Heart right ventricle (tissue), 16 donors: ENCODE results near the gene RIT2. TPM values are rescaled to one million over a fixed set of nuclear protein-coding genes. Genes with fewer than 3 reads are reported as not detected.

Source experiments
- ATAC-seq, 8 donors: fragments of 200-7000 bp; cut with Tn5 transposase; one replicate each; pipeline ENCODE4 v1.9.1; 2020; ENCODE audit warnings: mild to moderate bottlenecking in 8 of 8, moderate library complexity in 8 of 8, moderate number of reproducible peaks in 1 of 8
- DNase-seq, 2 donors: peaks; one replicate each; pipeline ENCODE4 v3.0.0-alpha.2; 2020
- H3K27ac ChIP-seq, 10 donors: fragments of 200-600 bp; sonication (generic) in 2 of 10; one replicate each; pipeline versions ENCODE4 v1.5.0 to v1.8.0; 2020 to 2022; ENCODE audit warnings: mild to moderate bottlenecking in 3 of 10
- H3K27me3 ChIP-seq, 7 donors: fragments of 200-600 bp; one replicate each; pipeline ENCODE4 v1.8.0; 2021 to 2022; ENCODE audit warnings: mild to moderate bottlenecking in 2 of 7
- H3K36me3 ChIP-seq, 9 donors: fragments of 200-600 bp; sonication (generic) in 1 of 9; one replicate each; pipeline versions ENCODE4 v1.5.0 to v1.8.0; 2020 to 2022; ENCODE audit warnings: mild to moderate bottlenecking in 2 of 9
- H3K4me1 ChIP-seq, 9 donors: fragments of 200-600 bp; sonication (generic) in 1 of 9; one replicate each; pipeline versions ENCODE4 v1.5.0 to v1.8.0; 2020 to 2022; ENCODE audit warnings: mild to moderate bottlenecking in 4 of 9
- H3K4me3 ChIP-seq, 10 donors: fragments of 200-600 bp; sonication (generic) in 2 of 10; one replicate each; pipeline versions ENCODE4 v1.5.0 to v1.8.0; 2020 to 2022; ENCODE audit warnings: mild to moderate bottlenecking in 7 of 10, moderate library complexity in 2 of 10
- H3K9me3 ChIP-seq, 11 donors: fragments of 200-600 bp in 10 of 11; sonication (generic) in 2 of 11; one replicate each; pipeline versions ENCODE4 v1.5.0 to v1.8.0; 2013 to 2022; ENCODE audit warnings: mild to moderate bottlenecking in 2 of 11, control low read depth in 1 of 11, moderate library complexity in 1 of 11
- CTCF ChIP-seq, 9 donors: fragments of 200-600 bp; sonication (generic) in 2 of 9; IDR thresholded peaks; one replicate each; pipeline versions ENCODE4 v1.5.0 to v1.8.0; 2021 to 2022; ENCODE audit warnings: antibody characterized with exemption in 9 of 9, mild to moderate bottlenecking in 5 of 9, moderate library complexity in 1 of 9
- WGBS, 2 donors: extraction: QIAGEN DNeasy Blood & Tissue Kit; methylation state at CpG; one replicate each; pipeline ENCODE4 v1.1.7; 2013; ENCODE audit warnings: inconsistent platforms in 1 of 2; 5-methylcytosine and 5-hydroxymethylcytosine counted together
- intact Hi-C, 10 donors: fragments of 100-400 bp; cut with DNase I; formaldehyde crosslinking; loops; one replicate each; pipeline versions ENCODE4 v1.11.1 to v1.14.2; 2022
- polyA plus RNA-seq, 2 donors: library from polyadenylated mRNA; stranded (reverse); fragments of 200-250 nt; gene quantifications; one replicate each; pipeline ENCODE4 v1.2.3, GENCODE V29; 2013
- total RNA-seq, 10 donors: library from RNA; stranded (reverse); fragmentation: NEBNext Ultra II Directional in 3 of 10; extraction: Animal tissue kit (Norgen Biotek cat#: 25700) in 3 of 10; gene quantifications; one replicate each; pipeline versions ENCODE4 v1.2.1 to v1.2.4, GENCODE V29; 2021 to 2023
- donor health status: Arrhythmogenic right ventricular cardiomyopathy.
- donor health status: ischemic (EF 13 %, LVEDD 7.1; RV severe dilation, severe dysfunction).
- donor health status: healthy with polysubstance abuse.
- donor health status: DM: no; HTN: yes; CAD: no.
- donor health status: DM: no; HTN: no; CAD: no.
- donor health status: ischemic (EF 25% LVEDD 6.9; RV normal size, moderate dysfunction).
- donor health status: ischemic (EF 25% LVEDD 5.7; RV mildly dilated, moderate dysfunction).
- donor health status: healthy.
- donor health status: DM: yes; HTN: yes; CAD: no.
- donor health status: Ischemic cardiomyopathy.
- donor health status: ischemic (EF 35%, LVEDD 5.7; RV mildly dilated, moderate dysfunction).
- donor health status: nonischemic (EF 11% LVEDD 7.7; RV severe dilation, severe dysfunction).
- donor health status: DM: yes; HTN: yes; CAD: no.
- donor health status: PGD.
- donor health status: ischemic (EF 29% LVEDD 5.4; RV normal size, mild dysfunction).
- donor health status: nonischemic (EF 23%, LVEDD 6.1; RV moderate dilation, normal function).

RIT2 gene
- total and polyA plus RNA-seq, 12 donors = not detected

GRCh38 chr18:42780171-42780570, 335.3 kb downstream of the RIT2 start:
- DNase-seq (no peak), ATAC-seq (no peak)
- Histone ChIP-seq H3K27me3 (no peaks in the 10 kb centered on the region), H3K36me3 (no peaks in the 10 kb centered on the region), H3K4me3 (no peak overlapping the region), H3K27ac (no peak overlapping the region), H3K9me3 (no peaks in the 10 kb centered on the region), H3K4me1 (no peaks in the 10 kb centered on the region)
- intact Hi-C loops = no loop called here
- TF ChIP-seq CTCF (IDR thresholded peaks at IDR 0.05) = no peak

GRCh38 chr18:42778445-42779042, 336.9 kb downstream of the RIT2 start:
- H3K9me3 ChIP-seq = no peaks in the 10 kb centered on the region
- intact Hi-C loops = no loop called here
- 63 to 76% methylated on average over 4 of the region's 4 CpGs for WGBS, 2 donors
- no peaks in the 10 kb centered on the region for H3K4me1 ChIP-seq
- TF ChIP-seq CTCF (IDR thresholded peaks at IDR 0.05) = no peak
- no peak for ATAC-seq
- no peak overlapping the region for H3K4me3 ChIP-seq
- no peak overlapping the region for H3K27ac ChIP-seq
- DNase-seq = no peak
- H3K27me3 ChIP-seq = no peaks in the 10 kb centered on the region
- no peaks in the 10 kb centered on the region for H3K36me3 ChIP-seq

GRCh38 chr18:42778024-42778423, 337.5 kb downstream of the RIT2 start:
- no peak overlapping the region for H3K4me3 ChIP-seq
- ATAC-seq (no peak), DNase-seq (no peak)
- no peaks in the 10 kb centered on the region for H3K36me3 ChIP-seq
- H3K27me3 ChIP-seq = no peaks in the 10 kb centered on the region
- TF ChIP-seq CTCF (IDR thresholded peaks at IDR 0.05) = no peak
- no peak overlapping the region for H3K27ac ChIP-seq
- H3K4me1 ChIP-seq = no peaks in the 10 kb centered on the region
- no peaks in the 10 kb centered on the region for H3K9me3 ChIP-seq
- intact Hi-C loops = no loop called here

GRCh38 chr18:42773870-42774269, 341.6 kb downstream of the RIT2 start:
- H3K36me3 ChIP-seq = no peaks in the 10 kb centered on the region
- 14 to 18% methylated on average over 1 of the region's 1 CpG for WGBS, 2 donors
- no peak overlapping the region for H3K4me3 ChIP-seq
- TF ChIP-seq CTCF (IDR thresholded peaks at IDR 0.05) = no peak
- peaks cover 0 to 6% (median 0%) of the 10 kb centered on the region in 11 donors for H3K9me3 ChIP-seq
- intact Hi-C loops = no loop called here
- H3K27me3 ChIP-seq = no peaks in the 10 kb centered on the region
- no peaks in the 10 kb centered on the region for H3K4me1 ChIP-seq
- H3K27ac ChIP-seq = no peak overlapping the region
- DNase-seq (no peak), ATAC-seq (no peak)
